Gastrocnemius medialis (tissue), 4 donors: ENCODE measurements around the gene SOWAHA.

Experiments used
- POLR2A ChIP-seq, 2 donors: fragments of 450-650 bp; IDR thresholded peaks; one replicate each; pipeline ENCODE4 v1.6.1; 2017; ENCODE audit warnings: antibody characterized with exemption in 2 of 2, mild to moderate bottlenecking in 2 of 2, moderate library complexity in 2 of 2
- TF ChIP-seq, protein P1 (sequence below), 5 experiments: fragments of 450-650 bp in 3 of 5; fragments of 200-600 bp in 2 of 5; sonication (generic) in 2 of 5; IDR thresholded peaks in 4 of 5; conservative IDR thresholded peaks in 1 of 5; 1 replicate in 4 of 5; 2 replicates in 1 of 5; pipeline ENCODE4 v1.5.1; 2016 to 2019; ENCODE audit warnings: antibody characterized with exemption in 5 of 5, mild to moderate bottlenecking in 3 of 5, moderate library complexity in 3 of 5

- TF ChIP-seq, protein P1, sequence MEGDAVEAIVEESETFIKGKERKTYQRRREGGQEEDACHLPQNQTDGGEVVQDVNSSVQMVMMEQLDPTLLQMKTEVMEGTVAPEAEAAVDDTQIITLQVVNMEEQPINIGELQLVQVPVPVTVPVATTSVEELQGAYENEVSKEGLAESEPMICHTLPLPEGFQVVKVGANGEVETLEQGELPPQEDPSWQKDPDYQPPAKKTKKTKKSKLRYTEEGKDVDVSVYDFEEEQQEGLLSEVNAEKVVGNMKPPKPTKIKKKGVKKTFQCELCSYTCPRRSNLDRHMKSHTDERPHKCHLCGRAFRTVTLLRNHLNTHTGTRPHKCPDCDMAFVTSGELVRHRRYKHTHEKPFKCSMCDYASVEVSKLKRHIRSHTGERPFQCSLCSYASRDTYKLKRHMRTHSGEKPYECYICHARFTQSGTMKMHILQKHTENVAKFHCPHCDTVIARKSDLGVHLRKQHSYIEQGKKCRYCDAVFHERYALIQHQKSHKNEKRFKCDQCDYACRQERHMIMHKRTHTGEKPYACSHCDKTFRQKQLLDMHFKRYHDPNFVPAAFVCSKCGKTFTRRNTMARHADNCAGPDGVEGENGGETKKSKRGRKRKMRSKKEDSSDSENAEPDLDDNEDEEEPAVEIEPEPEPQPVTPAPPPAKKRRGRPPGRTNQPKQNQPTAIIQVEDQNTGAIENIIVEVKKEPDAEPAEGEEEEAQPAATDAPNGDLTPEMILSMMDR (IDR thresholded peaks at IDR 0.05 in 4 of 5, conservative IDR thresholded peaks at IDR 0.05 in 1 of 5): no peak
- no peak for TF ChIP-seq POLR2A (IDR thresholded peaks at IDR 0.05)
Measured at GRCh38 chr5:132821791-132822190, 8.7 kb downstream of the SOWAHA start.
